Fibroblast of peridontal ligament (primary cell): ENCODE measurements around the gene HPS4.

Experiments used
- DNase-seq: peaks from one replicate; pipeline ENCODE4 v3.0.0-alpha.2; 2010; ENCODE audit errors: extremely low read depth

HPS4 gene

GRCh38 chr22:26499188-26499703 lies 15.7 kb upstream of the HPS4 start:
- DNase-seq: no peak

DNA sequence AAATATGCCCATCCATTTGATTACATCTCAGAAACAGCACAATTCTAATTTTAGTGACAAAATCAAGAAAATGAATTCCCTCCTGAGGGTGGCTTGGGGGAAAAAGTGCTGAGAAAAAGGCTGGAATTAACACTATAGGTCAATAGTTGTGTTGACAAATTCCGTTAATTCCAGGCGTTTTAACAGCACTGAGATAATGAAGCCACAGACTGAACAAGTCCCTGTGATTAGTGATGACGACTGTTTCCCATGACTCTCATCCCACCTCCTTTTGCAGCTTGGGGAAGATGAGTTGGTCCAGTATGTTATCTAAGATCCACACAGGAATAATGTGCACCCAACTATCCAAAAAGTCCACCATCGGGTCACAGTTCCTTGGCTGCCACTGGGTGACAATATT lies 12.9 kb upstream of the HPS4 start:
- no peak for DNase-seq

GRCh38 chr22:26494506-26494905 lies 10.9 kb upstream of the HPS4 start:
- no peak for DNase-seq

- no peak for DNase-seq
Observed at GRCh38 chr22:26492220-26492619, 8.6 kb upstream of the HPS4 start.

- DNase-seq: no peak
Observed at GRCh38 chr22:26489447-26490036, 6.0 kb upstream of the HPS4 start.

- no peak for DNase-seq
Observed at GRCh38 chr22:26487996-26488395, 4.4 kb upstream of the HPS4 start.

GRCh38 chr22:26486394-26486793 lies 2.8 kb upstream of the HPS4 start:
- no peak for DNase-seq

DNA sequence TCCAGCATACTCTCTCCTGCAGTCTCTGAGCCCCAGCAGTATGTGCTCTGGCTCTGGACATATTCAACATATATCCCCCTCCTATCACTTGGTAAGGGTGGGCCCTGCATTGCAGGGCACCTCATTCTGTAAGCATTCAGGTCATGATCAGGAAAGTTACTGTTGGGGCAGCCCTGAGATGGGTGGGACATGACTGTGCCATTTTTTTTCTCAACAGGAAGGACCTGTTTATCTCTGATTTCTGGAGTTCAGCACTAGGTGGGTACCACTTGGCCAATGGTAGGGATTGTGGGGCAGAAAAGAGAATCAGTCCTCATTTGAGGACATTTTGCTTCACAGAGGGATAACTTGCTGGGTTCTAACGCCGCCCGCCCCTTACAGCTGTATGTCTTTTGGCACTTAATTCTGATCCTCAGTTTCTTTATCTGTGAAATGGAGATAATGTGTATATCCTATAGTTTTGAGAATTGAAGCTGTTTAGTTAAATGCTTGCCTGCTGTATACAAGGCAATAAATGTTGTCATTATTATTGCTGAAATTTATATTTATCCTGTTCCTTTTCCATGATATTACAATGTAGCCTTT lies 2.3 kb upstream of the HPS4 start:
- DNase-seq: no peak

GRCh38 chr22:26485013-26485412 lies 1.4 kb upstream of the HPS4 start:
- DNase-seq: peak; percentile 30

DNA sequence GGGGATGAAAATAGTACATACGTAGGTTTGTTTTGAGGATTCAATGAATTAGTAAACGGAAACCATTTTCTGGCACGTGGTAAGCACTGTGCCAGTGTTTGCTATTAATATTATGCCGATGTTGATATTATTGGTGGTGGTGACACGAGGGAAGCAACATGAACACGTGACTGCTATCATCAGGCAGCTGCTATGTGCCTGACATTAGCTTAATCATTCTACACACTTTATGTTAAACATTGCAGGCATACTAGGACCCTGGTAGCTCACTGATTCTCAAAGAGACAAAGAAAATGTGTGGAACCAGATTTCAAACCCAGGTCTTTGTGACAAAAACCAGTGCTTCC lies 750 bp upstream of the HPS4 start:
- DNase-seq: no peak

DNA sequence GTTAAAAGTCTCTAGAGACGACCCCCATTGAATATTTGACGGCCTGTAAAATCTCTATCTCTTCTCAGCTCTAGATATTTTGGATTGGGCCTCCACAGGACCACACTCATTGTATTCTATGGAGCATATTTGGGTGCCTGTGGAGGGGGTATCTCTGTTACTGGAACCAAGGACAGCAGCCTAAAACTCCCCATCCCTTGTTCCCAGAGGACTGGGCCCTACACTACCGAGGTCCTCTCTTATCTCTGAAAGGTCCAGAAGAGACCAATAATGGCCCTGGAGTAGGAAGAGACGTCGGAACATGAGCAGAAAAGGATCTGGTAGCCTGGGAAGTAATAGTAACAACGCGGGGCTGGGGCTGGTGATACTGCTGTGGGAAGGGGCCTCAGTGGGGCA lies 542 bp downstream of the HPS4 start:
- DNase-seq: no peak

- no peak for DNase-seq
Observed at GRCh38 chr22:26482161-26482560, 1.4 kb downstream of the HPS4 start.

GRCh38 chr22:26481694-26482093 lies 1.9 kb downstream of the HPS4 start:
- no peak for DNase-seq

DNA sequence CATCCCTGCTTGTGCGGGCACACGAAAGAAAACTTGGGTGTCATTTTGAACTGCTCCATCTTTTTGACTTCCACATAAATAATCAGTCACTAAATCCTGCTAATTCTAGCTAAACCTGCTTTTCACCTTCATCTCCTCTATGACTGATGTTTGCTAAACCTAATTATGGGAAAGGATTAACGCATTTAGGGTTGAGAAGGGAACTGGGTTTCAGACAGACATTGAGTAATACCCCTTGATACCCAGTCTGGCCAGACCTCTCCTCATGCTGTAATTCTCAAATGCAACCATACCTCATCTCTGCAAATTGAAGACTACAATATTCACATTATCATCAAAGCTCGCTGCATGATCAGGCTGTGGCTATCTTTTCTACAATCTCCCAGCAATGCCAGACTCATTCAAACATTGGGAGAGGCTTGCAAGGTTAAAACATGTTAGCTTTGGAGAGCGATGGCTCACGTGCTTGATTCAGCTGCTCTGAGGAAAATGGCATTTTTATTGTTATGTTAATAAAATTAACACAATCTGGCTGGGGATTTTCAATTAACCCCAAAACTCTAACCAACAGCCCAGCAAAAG lies 2.4 kb downstream of the HPS4 start:
- no peak for DNase-seq

GRCh38 chr22:26480611-26480932 lies 3.0 kb downstream of the HPS4 start:
- no peak for DNase-seq

DNA sequence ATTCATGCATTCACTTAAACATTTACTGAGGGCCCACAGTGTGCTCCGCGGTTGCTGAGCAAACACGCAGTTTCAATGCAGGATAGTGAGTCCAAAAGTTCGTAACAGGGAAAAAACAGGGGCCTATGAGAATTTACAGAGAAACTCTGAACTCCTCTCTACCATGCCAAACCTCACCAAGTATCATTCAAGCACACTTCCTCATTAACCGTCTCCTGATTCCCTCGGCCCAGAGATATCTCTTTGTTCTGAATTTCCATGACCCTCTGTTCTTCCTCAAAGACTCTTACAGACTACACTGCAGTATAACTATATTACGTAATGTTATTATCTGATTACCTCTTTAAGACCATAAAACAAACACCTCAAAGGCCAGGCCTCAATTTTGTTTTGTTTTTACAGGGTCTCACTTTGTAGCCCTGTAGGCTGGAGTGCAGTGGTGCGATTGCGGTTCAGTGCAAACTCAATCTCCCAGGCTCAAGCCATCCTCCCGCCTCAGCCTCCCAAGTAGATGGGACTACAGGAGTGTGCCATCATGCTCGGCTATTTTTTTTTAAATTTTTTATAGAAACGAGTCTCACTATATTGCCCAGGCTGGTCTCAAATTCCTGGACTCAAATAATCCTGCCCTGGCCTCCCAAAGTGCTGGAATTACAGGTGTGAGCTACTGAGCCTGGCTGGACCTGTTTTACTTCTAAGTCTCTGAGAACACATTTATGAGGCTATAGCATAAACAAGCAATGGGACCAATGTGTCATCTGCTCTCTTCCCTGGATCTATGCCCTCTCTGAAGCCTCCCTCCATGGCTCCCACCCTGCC lies 3.6 kb downstream of the HPS4 start:
- no peak for DNase-seq

DNA sequence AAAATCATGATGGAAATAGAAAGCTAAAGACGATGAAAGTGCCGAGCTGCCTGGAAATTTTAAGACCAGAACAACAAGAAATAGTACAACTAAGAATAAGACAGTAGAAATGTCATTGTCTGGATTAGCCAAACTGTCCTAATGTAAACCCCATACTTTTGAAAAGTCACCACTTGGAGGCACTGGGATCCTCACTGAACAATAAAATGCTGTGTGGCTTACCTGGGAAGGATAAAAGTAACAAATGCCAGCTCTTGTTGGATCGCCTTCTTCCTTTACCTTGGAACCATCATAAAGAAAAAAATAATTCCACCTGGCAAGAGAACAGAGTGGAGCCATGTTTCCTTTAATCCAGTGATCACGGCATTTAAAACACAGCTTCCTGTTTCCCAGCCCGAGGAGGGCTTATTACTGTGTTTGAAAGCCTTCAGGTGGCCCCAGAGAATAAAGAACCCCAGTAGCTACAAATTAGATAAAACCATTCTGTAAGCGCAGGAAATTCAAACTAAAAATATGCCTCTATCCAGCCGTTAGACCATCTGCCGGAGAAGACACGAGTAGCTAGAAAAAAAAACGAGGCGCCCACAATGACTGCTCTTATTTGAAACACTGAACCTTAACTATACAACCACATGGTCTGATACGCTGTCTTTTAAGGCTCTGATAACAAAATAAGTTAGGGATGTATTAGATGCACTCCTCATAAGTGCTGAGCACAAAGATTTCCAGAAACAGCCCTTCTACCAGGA lies 4.4 kb downstream of the HPS4 start:
- DNase-seq: peak; percentile 35

DNA sequence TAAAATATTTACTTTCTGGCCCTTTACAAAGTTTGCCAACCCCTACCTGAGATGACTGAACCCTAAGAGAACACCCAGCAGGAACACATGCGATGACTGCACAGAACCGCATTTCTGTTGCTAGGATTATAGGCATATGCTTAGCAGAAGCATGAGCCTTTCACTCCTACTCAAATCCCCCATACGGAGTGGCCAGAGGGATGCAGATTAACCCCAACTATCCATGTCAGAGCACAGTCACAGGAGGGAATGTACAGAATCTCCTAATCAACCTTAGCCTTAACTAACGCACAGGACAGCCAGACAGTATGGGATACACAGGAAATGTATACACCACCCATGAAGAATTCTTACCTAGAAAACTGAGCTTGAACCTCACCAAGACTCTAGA lies 6.2 kb downstream of the HPS4 start:
- DNase-seq: no peak

GRCh38 chr22:26476705-26477340 lies 6.8 kb downstream of the HPS4 start:
- peak; percentile 39 for DNase-seq

- no peak for DNase-seq
Observed at GRCh38 chr22:26474682-26475081, 8.9 kb downstream of the HPS4 start.

GRCh38 chr22:26471522-26471921 lies 12.1 kb downstream of the HPS4 start:
- DNase-seq: peak; percentile 29

GRCh38 chr22:26470807-26471206 lies 12.8 kb downstream of the HPS4 start:
- no peak for DNase-seq
